ENCODE measurements around the gene CT83. TPM values are rescaled to one million over a fixed set of nuclear protein-coding genes. Genes with fewer than 3 reads are reported as not detected.

CT83 gene, protein sequence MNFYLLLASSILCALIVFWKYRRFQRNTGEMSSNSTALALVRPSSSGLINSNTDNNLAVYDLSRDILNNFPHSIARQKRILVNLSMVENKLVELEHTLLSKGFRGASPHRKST
- total RNA-seq (2022) (30.5 and 35.2 TPM in 2 replicates), Bru-seq, nascent RNA (percentile 94 among the genes with signal in this experiment), BruChase-seq, experiment 1, labeled RNA remaining after a 6-hour chase (percentile 96 among the genes with signal in this experiment), BruChase-seq, experiment 2, labeled RNA remaining after a 2-hour chase (percentile 95 among the genes with signal in this experiment)
- long read RNA-seq, transcript CT83-201 (2 exons, 548 nt): major isoform, 74 of 77 reads
- long read RNA-seq, partial matches to known transcripts: 0 of 77 reads
- long read RNA-seq, other reads (novel, unspliced or antisense): 3 of 77 reads

- Mint-ChIP-seq H3K36me3 (ENCODE audit: insufficient read depth, unreplicated experiment) (peaks cover 24% of the 10 kb centered on the region), H3K4me1 (ENCODE audit: low read depth, unreplicated experiment) (peaks cover 19% of the 10 kb centered on the region), H3K27me3 (ENCODE audit: unreplicated experiment) (no peaks in the 10 kb centered on the region), H3K27ac (ENCODE audit: unreplicated experiment) (peak within 1 kb of the TSS; percentile 98), H3K9me3 (ENCODE audit: low read depth, unreplicated experiment) (no peaks in the 10 kb centered on the region), H3K4me3 (ENCODE audit: low read depth, unreplicated experiment) (peak within 1 kb of the TSS; percentile 89)
- BruUV-seq (replicated peaks): no TSS peak
- CTCF ChIA-PET: no interaction called here
- no peak for TF ChIP-seq CTCF (IDR thresholded peaks at IDR 0.05; ENCODE audit: unreplicated experiment)
- peak; percentile 77 for DNase-seq
- intact Hi-C loops (cut with micrococcal nuclease; ENCODE audit: unreplicated experiment): loop anchor here (10.0 kb wide), 1 partner anchor 258 kb away; no protein-coding TSS in a partner anchor
Observed at GRCh38 chrX:116462822-116463221, at the start of gene CT83. CT83 (minus strand) TSS chrX:116462976; CDS start chrX:116462856, 120 bp downstream.

GRCh38 chrX:116499780-116500179, 37.0 kb upstream of the CT83 start:
- H3K27me3 Mint-ChIP-seq (ENCODE audit: unreplicated experiment): no peaks in the 10 kb centered on the region
- peak; percentile 5 for DNase-seq
- H3K4me3 Mint-ChIP-seq (ENCODE audit: low read depth, unreplicated experiment): no peak overlapping the region
- BruUV-seq (replicated peaks): no TSS peak
- H3K36me3 Mint-ChIP-seq (ENCODE audit: insufficient read depth, unreplicated experiment): no peaks in the 10 kb centered on the region
- no peak overlapping the region for H3K27ac Mint-ChIP-seq (ENCODE audit: unreplicated experiment)
- TF ChIP-seq CTCF (IDR thresholded peaks at IDR 0.05; ENCODE audit: unreplicated experiment): no peak
- no peaks in the 10 kb centered on the region for H3K9me3 Mint-ChIP-seq (ENCODE audit: low read depth, unreplicated experiment)
- H3K4me1 Mint-ChIP-seq (ENCODE audit: low read depth, unreplicated experiment): no peaks in the 10 kb centered on the region
- intact Hi-C loops (cut with micrococcal nuclease; ENCODE audit: unreplicated experiment): no loop called here
- CTCF ChIA-PET: no interaction called here

- H3K9me3 Mint-ChIP-seq (ENCODE audit: low read depth, unreplicated experiment): no peaks in the 10 kb centered on the region
- H3K4me3 Mint-ChIP-seq (ENCODE audit: low read depth, unreplicated experiment): no peak overlapping the region
- CTCF ChIA-PET: no interaction called here
- no peaks in the 10 kb centered on the region for H3K27me3 Mint-ChIP-seq (ENCODE audit: unreplicated experiment)
- intact Hi-C loops (cut with micrococcal nuclease; ENCODE audit: unreplicated experiment): loop anchor here (5.0 kb wide), 1 partner anchor 1764 kb away; no protein-coding TSS in a partner anchor
- BruUV-seq (replicated peaks): no TSS peak
- DNase-seq: no peak
- no peak overlapping the region for H3K27ac Mint-ChIP-seq (ENCODE audit: unreplicated experiment)
- no peaks in the 10 kb centered on the region for H3K4me1 Mint-ChIP-seq (ENCODE audit: low read depth, unreplicated experiment)
- H3K36me3 Mint-ChIP-seq (ENCODE audit: insufficient read depth, unreplicated experiment): no peaks in the 10 kb centered on the region
- TF ChIP-seq CTCF (IDR thresholded peaks at IDR 0.05; ENCODE audit: unreplicated experiment): no peak
Observed at GRCh38 chrX:116493271-116493670, 30.5 kb upstream of the CT83 start.

DNA sequence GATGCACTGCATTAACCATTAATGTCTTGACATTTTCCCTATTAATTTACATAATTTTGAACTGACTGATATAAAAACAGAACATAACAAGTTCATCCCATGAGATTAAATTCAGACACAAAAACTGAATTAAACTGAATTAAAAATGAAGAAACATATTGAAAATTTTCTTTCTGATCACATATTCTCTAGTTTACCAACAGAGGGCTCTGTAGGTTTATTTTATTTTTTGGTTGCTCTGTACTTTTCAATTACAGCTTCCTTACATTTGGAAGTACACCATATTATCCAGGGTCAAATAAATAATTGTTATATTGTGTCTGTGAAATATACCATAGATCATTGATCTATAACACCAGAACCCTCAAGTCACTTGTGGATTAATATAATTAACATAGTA, 27.3 kb upstream of the CT83 start:
- H3K27me3 Mint-ChIP-seq (ENCODE audit: unreplicated experiment): no peaks in the 10 kb centered on the region
- H3K9me3 Mint-ChIP-seq (ENCODE audit: low read depth, unreplicated experiment): no peaks in the 10 kb centered on the region
- BruUV-seq (replicated peaks): no TSS peak
- no peaks in the 10 kb centered on the region for H3K36me3 Mint-ChIP-seq (ENCODE audit: insufficient read depth, unreplicated experiment)
- CTCF ChIA-PET: interaction anchor here (1.4 kb wide), 1 partner anchor 1765 kb away, joined by 3 read pairs; no protein-coding TSS in a partner anchor
- TF ChIP-seq CTCF (IDR thresholded peaks at IDR 0.05; ENCODE audit: unreplicated experiment): peak; percentile 21
- H3K27ac Mint-ChIP-seq (ENCODE audit: unreplicated experiment): no peak overlapping the region
- DNase-seq: no peak
- H3K4me3 Mint-ChIP-seq (ENCODE audit: low read depth, unreplicated experiment): no peak overlapping the region
- intact Hi-C loops (cut with micrococcal nuclease; ENCODE audit: unreplicated experiment): loop anchor here (5.0 kb wide), 1 partner anchor 1767 kb away; no protein-coding TSS in a partner anchor
- no peaks in the 10 kb centered on the region for H3K4me1 Mint-ChIP-seq (ENCODE audit: low read depth, unreplicated experiment)
